Measurements from ENCODE around the gene CCDC102A. TPM values are rescaled to one million over a fixed set of nuclear protein-coding genes. Genes with fewer than 3 reads are reported as not detected.

The CCDC102A gene
- total RNA-seq, 1 donor from 2014 or later, result 11.2 TPM

DNA sequence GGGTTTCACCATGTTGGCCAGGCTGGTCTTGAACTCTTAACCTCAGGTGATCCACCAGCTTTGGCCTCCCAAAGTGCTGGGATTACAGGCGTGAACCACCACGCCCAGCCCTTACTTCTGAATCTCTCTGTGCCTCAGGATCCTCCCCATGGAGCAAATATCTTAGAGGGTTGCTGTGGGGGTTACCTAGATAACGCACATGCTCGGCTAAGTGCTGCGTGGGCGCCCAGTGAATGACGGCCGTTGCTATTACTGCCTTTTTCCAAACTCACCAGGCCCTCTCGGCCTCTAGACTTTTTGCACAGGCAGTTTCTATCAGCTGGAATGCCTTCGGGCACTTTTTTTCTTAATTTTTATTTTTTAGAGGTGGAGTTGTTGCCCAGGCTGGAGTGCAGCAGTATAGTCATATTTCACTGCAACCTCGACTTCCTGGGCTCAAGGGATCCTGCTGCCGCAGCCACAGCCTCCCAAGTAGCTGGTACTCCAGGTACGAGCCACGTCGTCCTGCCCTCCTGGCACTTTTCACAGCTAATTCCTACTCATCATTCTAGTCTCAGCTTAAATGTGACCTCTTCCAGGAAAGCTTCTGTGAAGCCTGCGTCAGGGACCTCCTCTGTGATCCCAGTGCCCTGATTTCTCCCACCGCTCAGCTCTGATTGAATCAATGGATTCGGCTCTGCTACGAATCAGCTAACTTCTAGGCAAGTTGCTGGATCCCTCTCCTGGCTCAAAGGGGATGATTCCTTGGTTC lies 8.6 kb downstream of the CCDC102A start:
- intact Hi-C loops (cut with micrococcal nuclease), result no loop called here

DNA sequence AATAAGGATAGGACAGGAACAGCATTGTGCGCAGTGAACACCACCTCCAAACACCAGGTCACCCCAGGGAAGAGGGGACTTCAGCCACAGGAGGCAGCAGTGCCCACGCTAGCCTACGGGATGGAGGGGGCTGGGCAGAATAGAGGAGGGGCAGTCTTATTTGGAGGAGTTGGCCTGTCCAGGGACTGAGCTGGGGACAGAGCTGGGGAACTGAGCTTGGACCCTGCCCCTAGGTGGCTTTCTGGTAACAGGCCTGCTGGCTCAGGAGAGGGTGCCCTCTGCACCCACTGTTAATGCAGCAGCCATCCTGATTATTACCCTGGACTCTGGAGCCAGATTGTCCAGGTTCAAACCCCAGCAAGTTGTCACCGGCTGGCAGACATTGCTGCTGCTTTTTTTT lies 9.3 kb downstream of the CCDC102A start:
- intact Hi-C loops (cut with micrococcal nuclease), result no loop called here

DNA sequence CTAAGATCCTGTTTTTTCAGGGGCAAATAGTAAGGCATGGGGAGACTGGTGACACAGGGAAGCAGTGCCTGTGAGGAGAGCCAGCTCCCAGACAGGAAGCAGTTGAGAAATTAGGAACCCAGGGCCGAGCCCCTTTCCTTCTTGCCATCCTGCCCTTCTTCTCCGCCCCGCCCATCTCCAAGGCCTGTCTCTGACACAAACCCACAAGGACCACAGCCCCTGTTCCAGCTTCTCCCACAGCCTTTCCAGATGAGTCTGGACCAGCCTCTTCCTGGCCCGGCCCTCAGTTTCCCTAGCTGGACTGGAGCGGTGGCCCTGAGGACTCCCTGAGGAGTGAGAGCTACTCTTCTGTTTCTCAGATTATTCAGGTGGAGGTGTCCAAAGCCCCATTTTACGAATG lies 9.9 kb downstream of the CCDC102A start:
- intact Hi-C loops (cut with micrococcal nuclease), result no loop called here

DNA sequence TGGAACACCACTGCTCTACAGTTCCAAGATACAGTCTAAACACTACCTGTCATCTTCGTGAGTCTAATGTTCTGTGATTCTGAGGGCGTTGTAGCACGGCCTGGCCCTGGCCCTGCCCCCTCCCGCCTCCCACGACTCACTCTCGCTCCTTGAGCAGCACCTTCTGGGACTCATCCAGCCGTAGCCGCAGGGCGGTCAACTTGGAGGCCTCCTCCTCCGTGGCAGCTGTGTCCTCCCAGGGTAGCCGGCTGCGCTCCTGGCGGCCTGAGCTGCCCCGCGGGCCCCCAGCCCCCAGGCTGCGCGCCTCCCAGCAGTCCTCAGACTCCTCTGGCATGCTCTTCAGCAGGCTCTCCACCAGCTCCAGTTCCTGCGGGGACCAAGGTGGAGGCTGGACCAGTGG lies 10.6 kb downstream of the CCDC102A start:
- intact Hi-C loops (cut with micrococcal nuclease), result no loop called here

DNA sequence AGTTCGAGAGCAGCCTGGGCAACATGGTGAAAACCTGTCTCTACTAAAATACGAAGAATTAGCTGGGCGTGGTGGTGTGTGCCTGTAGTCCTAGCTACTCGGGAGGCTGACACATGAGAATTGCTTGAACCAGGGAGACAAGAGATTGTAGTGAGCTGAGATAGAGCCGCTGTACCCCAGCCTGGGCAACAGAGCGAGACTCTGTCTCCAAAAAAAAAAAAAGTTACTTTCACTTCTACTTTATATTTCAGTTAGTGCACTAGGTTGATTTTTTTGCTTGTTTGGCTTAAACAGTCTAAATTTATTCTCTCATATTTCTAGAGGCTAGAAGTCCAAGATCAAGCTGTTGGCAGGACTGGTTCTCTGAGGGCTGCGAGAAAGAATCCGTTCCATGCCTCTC lies 13.4 kb downstream of the CCDC102A start:
- intact Hi-C loops (cut with micrococcal nuclease), result no loop called here

DNA sequence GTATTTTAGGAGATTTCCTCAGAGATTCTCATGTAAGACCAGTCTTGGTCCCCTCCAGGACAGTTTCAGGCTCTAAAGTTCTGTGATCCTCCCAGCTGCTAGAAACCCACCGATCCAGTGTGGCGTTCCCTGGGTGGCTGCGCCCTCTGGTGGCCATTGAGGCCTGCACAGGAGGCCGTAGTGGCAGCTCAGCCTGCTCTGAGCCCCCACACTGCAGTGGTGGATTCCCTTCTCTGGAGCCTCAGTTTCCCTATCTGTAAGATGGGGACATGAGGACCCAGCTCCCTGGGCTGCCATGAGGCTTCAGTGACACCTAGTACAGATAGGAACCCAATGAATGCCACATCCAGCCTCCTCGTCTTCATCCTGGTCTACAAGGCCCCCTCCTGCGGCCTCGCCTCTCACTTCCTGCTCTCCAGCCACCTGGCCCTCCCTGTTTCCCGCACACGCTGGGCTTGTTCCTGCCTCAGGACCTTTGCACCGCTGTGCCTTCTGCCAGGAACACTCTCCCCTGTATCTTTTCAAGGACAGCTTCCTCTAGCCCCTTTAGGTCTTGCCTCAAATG lies 16.5 kb downstream of the CCDC102A start:
- intact Hi-C loops (cut with micrococcal nuclease), result loop anchor here (1.0 to 2.0 kb wide), 8 partner anchors 10 to 220 kb away; partner anchors contain the start of genes CCDC102A, CIAPIN1, COQ9 and DOK4

DNA sequence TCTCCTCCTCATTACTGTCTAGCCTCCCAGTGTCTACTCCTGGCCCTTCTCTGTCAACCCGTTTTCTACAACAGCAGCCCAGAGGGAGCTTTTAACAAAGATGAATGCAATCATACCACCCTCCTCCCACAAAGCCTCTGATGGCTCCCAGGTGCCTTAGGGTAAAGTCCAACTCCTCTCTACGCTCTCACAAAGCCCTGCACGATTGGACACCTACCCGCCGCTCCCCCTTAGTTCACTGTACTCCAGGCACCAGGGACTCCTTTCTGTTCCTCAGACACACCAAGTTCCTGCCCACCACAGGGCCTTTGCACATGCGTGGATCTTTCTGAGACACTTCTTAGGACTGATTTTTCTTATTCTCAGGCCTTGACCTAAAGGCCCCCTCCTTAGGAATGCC lies 17.4 kb downstream of the CCDC102A start:
- intact Hi-C loops (cut with micrococcal nuclease), result loop anchor here (1.0 to 2.0 kb wide), 8 partner anchors 11 to 219 kb away; partner anchors contain the start of genes CCDC102A, CIAPIN1, COQ9 and DOK4

DNA sequence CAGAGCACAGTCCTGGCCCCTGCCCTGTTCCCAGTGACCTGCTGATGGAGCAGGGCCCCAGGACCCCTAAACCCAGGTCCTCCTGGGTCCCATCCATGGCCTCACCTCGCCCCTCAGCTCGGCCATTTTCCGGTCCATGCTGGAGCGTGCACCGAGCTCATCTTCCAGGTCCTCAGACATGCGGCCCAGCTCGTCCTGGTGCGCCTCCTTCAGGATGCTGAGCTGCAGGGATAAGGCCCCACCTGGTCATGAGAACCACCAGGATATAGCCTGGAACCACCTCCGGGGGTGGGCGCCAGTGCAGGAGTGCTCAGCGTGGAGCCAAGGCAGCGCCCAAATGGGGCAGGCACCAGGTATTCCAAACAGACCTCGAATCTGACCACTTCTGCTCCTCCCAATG lies 17.9 kb downstream of the CCDC102A start:
- intact Hi-C loops (cut with micrococcal nuclease), result loop anchor here (2.0 kb wide), 1 partner anchor 18 kb away; the partner anchor contains the start of gene CCDC102A

DNA sequence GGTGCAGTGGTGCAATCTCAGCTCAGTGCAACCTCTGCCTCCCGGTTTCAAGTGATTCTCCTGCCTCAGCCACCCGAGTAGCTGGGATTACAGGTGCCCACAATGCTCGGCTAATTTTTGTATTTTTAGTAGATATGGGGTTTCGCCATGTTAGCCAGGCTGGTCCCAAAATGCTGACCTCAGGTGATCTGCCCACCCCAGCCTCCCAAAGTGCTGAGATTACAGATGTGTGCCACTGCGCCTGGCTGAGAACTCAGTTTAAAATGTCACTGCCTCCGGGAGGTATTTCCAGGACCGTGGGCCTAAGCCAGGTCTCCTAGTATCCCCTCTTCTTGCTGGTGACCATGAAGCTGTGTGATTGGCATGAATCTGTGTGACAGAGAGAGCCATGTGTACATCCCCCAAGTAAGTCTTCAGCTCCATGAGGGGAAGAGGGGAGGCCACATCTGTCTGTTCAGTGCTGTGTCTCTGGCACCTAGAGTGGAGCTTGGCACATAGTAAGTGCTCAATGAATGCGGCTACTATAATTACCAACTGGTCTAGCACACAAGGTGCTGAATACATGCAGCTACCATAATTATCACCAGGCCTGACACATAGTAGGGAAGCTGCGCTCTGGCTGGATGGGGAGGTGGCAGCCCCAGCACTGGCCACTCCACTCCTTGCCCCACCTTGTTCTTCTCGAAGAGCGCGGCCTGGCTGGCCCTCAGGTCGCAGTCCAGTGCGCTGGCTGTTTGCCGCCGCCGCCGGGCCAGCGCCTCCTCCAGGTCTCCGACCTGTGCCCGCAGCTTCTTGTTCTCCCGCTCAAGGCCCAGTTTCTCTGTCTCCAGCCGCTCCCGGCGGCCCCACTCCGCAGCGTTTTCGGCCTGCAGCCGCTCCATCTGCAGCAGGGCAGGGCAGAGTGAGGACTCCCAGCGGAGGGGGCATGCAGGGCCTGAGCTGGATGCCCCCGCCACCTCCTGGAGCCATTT lies 18.7 kb downstream of the CCDC102A start:
- intact Hi-C loops (cut with micrococcal nuclease), result loop anchor here (2.0 kb wide), 1 partner anchor 19 kb away; the partner anchor contains the start of gene CCDC102A

DNA sequence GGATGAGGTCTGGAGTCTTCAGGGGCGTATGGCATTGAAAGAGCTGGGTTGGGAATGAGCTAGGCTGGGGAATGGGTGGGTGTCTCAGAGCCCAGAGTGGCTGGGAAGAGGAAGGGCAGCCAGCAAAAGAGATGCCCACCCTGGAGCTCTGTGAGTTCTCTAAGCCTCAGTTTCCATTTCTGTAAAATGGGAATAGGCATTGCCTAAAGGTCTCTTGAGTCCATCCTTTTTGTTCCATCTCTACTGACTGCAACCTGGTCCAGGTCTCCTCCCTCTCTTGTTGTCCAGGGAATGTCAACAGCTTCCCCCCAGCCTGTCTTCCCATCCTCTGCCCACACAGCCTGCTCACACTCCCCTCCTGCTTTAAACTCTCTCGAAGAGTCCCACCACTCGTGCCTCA lies 19.6 kb downstream of the CCDC102A start:
- intact Hi-C loops (cut with micrococcal nuclease), result no loop called here

DNA sequence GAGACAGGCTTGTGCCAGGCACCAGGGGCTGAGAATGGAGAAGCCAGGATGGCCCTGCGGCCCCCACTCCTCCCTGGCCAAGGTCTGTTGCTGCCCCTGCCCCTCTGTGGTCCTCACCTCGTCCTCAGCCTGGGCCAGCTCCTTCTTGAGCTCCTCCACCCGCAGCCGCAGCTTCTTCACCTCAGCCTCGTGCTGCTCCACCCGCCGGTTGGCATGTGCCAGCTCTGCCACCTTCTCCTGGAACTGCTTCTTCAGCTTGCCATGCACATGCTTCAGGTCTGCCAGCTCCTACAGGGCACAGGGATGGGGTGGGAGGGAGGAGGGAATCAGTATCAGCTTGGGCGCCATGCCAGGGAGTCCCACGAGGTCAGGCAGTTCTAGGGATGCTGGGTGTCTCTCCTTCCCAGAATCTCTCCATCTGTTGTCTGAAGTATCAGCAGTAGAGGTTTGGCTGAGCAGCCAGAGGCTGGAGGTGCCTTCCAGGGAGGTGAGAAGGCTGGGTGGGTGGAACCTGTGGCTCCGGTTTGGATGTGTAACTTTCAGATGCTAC lies 20.1 kb downstream of the CCDC102A start:
- intact Hi-C loops (cut with micrococcal nuclease), result no loop called here

DNA sequence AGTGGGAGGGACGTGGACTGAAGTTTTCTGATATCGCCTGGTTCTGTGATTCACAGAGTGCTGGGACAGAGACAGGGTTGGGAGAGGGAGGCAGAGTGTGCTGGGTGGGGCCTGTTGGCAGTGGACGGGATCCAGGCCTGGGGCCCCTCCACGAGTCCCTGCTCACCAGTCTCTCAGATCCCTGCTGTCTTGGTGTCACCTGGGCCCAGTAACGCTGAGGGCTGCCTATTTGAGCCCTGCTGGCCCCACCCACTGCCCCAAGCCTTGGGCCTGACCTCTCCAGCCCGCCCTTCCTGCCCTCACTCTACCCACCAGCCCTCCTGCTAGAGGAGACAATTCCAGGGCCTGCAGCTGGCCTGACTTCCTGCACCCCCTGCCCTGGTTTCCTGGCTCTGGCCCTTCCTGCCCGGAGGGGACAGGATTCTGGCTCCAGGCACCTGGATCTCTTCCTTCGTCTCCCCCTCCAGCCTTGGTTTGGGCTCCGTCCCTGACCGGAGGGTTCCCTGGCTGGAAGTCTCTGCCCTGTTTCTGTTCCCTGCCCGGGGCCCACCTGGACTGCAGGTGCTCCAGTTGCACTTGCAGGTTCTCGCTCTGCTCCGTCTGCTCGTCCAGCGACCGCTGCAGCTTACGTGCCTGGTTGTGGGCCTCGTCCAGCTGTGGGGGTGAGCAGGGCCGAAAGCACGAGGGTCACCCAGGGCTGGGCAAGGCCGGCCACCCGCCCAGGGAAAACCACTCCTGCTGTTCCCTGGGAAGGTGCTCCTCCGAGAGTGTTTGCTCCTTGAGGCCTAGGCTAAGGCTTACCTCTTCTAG lies 21.4 kb downstream of the CCDC102A start:
- intact Hi-C loops (cut with micrococcal nuclease), result no loop called here

DNA sequence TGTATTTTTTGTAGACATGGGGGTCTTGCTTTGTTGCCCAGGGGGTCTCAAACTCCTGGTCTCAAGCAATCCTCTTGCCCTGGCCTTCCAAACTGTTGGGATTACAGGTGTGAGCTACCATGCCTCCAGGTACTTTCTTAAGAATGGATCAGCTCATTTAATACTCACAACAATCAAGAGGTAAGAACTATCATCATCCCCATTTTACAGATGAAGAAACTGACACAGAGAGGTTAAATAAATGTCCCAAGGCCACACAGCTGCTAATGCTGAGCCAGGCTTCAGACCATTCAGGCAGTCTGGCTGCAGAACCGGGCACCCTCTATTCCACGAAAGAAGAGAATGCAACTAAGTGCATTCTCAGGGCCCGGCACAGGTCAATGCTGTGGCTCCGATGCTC lies 22.0 kb downstream of the CCDC102A start:
- intact Hi-C loops (cut with micrococcal nuclease), result no loop called here

DNA sequence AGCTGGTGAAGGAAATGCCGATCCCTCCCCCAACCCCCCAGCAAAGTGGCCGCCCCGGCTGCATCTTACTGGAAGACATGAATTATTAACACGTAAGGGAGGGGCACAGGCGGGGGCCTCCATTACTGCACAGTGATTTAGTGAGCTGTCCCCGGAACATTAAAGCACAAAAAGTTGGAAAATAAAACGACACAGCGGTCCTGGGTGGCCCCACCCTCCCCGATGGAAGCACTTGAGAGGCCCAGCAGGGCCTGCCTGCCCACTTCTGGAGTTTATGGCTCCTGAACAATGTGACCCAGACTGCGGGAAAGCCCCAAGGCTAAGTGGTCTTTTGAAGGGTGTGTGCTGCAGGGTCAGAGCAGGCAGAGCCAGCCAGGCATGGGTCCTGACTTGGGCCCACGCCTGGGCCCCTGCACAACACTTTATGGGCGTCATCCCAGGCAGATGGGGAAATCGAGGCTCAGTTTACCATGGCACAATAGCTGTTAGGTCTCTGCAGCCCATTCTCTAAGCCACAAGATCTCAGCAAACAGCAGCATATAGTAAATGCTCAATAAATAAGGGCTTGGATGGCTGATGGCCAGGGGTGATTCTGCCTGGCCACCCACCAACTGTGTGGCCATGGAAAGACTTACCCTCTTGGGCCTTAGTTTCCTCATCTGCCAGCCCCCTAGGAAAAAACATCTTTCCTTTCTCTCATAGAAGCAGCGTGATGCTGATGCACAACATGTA lies 22.8 kb downstream of the CCDC102A start:
- intact Hi-C loops (cut with micrococcal nuclease), result no loop called here

DNA sequence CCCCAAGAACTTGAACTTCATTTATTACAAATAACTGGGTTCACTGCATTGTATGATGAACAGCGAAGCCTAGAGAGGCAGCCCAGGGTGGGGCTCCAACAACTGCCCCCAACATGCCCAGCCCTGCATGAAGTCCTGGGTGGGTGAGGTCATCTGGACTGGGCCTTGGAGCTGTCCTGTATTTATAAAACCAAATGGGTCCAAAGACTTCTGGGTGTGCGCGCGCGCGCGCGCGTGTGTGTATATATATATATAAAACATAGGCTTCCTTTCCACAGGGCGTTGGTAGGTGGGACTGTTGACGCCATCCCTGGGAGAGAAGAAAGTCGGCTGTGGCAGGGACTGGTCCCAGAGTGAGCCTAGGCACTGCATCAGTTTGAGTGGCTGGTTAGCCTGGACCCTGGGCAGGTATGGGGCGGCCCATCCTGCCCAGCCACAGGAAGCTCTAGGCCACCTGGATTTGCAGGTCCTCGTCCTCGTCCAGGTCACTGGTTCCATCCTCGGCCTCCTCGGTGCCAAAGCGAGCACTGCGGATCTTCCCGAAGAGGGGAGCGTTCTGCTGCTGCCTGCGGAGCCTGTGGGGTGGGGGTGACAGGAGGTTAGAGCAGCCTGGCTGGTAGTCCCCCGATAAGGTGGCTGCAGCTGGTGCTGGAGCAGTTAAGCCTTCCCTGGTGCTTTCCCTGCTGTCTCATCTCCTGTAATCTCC lies 23.9 kb downstream of the CCDC102A start:
- intact Hi-C loops (cut with micrococcal nuclease), result no loop called here

DNA sequence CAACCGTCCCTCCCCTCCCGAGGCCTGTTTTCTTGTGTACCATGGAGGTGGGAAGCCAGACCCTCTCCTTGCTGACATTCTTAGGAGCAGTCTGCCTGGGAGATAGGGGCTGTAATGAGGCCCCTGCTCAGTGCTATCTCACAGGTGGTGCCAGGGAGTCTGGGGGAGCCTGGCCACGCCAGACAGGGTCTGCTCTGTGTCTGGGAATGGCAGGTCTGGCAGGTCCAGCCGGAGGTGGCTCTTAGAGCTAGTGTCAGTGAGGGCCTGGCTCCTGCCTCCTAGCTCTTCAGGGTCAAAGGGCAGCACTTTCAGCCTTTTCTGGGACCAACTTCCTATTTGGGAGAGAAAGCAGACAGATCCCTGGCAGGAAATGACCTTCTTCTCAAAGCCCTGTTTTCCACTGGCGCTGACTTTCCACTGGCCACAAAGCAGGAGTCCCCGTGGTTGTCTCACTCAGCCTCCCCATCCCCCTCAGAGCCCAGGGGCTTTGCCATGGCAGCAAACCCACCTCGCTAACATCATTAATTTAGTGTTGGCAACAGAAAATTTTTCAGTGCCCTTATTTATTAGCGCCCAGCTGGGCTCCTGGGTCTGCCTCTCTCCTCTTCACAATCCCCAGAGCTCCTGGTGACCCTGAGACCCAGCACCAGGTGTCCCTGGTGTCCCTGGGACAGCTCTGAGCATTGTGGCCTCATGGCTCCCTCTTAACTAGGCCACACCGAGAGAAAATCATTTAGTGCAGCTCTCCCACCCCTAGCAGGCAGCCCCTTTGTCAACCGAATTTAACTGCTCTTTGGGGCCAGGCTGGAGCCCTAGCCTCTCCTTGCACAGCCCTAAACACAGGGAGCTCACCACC lies 26.1 kb downstream of the CCDC102A start:
- intact Hi-C loops (cut with micrococcal nuclease), result no loop called here

DNA sequence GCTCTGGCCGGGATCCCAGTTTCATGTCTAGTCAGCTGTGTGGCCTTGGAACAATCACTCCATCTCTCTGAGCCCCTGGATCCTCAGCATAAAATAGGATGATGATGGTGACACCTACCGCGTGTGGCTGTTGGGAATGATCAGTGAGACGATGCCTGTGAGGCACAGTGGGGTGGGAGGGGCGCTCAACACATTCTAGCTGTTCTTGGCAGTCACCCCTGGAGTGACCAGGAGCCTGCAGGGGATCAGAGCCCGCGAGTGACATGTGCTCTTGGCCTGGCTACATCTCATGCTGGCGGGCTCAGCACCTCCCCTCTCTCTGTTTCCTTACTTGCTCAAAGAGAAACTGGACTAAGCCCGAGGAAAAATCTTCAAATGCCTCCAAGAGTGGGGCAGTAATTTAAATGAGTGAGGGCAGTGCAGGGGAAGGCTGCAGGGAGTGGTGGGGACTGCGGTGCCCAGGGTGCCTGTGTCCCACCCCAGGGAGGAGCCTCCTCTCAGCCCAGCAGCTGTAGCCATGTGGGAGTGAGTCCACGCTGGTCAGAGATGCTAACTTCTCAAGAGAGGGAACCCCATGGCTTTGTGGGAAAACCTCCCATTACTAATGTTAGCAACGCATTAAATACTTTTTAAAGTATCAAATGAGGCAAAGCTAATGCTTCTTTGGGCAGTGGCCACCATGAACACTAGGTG lies 27.0 kb downstream of the CCDC102A start:
- intact Hi-C loops (cut with micrococcal nuclease), result no loop called here

DNA sequence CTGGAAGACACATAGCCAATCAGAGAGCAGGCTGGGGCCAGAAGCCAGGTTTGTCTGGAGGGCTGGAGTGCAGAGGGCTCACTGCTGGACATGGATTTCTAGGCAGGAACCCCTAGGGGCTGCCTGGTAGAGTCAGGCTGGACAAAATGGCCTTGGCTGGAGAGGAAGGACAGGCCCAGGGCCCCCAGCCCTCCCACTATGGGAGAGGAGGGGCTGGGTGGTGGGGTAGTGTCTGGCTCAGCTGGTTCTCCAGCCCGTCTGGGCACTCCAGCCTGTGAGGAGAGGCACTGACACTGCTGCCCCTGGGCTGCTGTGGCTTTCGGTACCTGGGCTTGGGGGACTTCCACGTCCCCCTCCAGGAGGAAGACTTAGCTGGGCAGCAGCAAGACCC lies 28.3 kb downstream of the CCDC102A start:
- intact Hi-C loops (cut with micrococcal nuclease), result no loop called here

All from T-helper 1 cell treated with Interleukin-12 subunit alpha and Interleukin-12 subunit beta and Interleukin-4 antibody, amounts not matched to agents 30 ng/mL and 1 ng/mL, for 36 hours (primary cell).